GM12872 (cell line): Measurements from ENCODE around the gene PARP3.

ENCODE experiments used
- TF ChIP-seq, protein P1 (sequence below): IDR thresholded peaks from 3 replicates; pipeline ENCODE4 v1.5.1; 2011; ENCODE audit warnings: low read depth, mild to moderate bottlenecking, low read length, moderate library complexity; ENCODE audit not compliant: insufficient read depth

PARP3 gene

DNA sequence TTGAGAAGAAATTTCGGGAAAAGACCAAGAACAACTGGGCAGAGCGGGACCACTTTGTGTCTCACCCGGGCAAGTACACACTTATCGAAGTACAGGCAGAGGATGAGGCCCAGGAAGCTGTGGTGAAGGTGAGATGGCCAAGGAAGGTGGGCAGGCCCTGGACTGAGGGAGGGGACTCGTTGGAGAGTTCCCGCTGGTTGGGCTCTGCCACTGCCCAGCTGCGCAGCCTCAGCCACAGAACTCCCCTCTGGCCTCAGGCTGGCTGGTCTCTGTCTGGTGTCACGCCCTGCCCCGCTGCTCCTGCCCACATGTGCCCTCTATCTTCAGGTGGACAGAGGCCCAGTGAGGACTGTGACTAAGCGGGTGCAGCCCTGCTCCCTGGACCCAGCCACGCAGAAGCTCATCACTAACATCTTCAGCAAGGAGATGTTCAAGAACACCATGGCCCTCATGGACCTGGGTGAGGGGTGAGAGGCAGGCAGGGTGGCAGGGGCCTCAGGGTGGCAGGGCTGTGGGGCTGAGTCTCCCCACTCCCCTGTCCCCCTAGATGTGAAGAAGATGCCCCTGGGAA, 2.4 kb downstream of the PARP3 start:
- TF ChIP-seq, protein P1, sequence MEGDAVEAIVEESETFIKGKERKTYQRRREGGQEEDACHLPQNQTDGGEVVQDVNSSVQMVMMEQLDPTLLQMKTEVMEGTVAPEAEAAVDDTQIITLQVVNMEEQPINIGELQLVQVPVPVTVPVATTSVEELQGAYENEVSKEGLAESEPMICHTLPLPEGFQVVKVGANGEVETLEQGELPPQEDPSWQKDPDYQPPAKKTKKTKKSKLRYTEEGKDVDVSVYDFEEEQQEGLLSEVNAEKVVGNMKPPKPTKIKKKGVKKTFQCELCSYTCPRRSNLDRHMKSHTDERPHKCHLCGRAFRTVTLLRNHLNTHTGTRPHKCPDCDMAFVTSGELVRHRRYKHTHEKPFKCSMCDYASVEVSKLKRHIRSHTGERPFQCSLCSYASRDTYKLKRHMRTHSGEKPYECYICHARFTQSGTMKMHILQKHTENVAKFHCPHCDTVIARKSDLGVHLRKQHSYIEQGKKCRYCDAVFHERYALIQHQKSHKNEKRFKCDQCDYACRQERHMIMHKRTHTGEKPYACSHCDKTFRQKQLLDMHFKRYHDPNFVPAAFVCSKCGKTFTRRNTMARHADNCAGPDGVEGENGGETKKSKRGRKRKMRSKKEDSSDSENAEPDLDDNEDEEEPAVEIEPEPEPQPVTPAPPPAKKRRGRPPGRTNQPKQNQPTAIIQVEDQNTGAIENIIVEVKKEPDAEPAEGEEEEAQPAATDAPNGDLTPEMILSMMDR, result no peak

DNA sequence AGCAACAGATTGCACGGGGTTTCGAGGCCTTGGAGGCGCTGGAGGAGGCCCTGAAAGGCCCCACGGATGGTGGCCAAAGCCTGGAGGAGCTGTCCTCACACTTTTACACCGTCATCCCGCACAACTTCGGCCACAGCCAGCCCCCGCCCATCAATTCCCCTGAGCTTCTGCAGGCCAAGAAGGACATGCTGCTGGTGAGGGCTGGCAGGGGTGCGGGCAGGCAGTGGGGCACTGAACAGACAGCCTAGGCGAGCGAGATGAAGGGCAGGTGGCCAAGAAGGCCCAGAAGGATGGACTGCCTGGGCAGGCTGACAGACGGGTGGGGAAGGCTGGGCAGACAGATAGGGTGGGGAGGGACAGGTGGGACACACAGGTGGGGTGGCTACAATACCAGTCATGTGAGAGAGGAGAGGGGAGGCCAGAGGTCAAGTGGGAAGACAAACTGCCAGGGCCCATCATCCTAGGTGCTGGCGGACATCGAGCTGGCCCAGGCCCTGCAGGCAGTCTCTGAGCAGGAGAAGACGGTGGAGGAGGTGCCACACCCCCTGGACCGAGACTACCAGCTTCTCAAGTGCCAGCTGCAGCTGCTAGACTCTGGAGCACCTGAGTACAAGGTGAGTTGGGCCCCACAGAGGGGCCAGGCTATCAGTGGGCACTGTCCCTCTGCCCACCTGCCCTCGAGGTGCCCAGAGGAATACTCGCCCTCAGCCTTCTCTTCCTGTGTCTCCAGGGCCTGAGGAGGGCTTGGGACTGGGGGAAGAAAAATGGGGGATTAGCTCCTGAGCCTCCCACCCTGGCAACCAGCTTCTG, 3.1 kb downstream of the PARP3 start:
- TF ChIP-seq, protein P1, result no peak

DNA sequence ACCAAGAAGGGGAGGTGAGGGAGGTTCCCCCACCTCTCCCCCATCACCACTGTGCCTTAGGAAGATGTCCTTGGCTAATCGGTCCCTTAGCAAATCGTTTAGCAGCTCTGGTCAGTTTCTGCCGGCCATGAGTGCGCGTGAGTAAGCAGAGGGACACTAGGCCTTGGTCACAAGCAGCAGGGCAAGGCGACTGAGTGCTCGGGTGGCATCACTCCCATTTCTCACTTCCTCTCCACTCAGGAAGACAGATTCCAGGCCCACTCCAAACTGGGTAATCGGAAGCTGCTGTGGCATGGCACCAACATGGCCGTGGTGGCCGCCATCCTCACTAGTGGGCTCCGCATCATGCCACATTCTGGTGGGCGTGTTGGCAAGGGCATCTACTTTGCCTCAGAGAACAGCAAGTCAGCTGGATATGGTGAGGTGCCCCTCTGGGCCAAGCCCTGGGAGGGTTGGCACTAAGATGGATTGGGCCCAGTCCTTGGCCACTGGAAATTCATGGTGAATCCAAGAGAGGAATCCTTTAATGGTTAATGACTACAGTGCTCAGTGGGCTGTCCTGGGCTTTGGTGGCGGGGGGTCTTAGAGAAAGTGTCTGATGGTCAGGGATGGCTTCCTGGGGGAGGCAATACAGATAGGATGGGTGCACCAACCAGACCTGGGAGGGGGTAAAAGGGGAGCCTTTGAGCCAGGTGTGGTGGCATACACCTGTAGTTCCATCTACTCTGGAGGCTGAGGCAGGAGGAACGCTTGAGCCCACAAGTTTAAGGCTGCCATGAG, 4.0 kb downstream of the PARP3 start:
- TF ChIP-seq, protein P1, result no peak

DNA sequence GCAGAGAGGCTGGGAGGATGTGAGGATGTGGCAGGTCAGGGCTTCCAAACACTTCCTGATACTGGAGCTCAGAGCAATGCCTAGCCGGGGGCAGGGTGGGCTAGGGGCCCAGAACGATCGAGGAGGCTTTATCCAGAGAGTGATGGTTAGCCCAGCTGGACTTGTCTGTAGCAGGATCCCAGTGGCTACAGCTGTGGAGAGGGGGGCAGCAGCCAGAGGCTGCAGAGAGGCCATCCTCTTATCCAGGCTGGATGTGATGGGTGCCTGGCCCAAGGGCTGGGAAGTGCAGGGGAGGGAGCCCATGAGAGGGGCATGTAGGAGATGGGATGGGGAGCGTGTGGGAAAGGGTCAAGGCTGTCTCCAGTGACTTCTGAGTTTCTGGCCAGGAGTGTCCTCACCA, 4.6 kb downstream of the PARP3 start:
- TF ChIP-seq, protein P1, result no peak

DNA sequence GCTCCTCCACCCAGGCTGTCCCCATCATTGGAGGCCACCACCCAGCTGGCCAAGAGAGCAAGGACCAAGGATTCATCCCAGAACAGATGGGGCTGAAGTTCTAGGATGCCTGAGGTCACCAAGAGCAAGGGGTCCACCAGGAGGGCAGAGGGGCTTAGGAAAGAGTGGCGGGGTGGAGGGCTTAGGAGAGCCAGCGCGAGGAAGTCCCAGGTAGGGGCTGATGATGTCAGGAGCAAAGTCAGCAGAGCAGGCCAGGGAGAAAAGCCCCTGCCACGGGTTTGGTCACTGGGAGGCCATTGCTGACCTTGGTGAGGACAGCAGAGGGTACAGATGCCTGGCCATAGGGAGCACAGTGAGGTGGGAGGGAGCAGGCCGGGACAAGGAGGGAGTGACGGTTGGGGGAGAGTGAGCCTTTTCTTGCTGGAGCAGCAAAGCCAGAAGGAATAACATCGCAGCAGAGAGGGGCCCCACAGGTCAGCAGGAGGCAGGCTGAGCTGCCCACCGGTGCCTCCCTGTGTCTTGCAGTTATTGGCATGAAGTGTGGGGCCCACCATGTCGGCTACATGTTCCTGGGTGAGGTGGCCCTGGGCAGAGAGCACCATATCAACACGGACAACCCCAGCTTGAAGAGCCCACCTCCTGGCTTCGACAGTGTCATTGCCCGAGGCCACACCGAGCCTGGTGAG, 5.2 kb downstream of the PARP3 start:
- TF ChIP-seq, protein P1, result no peak

DNA sequence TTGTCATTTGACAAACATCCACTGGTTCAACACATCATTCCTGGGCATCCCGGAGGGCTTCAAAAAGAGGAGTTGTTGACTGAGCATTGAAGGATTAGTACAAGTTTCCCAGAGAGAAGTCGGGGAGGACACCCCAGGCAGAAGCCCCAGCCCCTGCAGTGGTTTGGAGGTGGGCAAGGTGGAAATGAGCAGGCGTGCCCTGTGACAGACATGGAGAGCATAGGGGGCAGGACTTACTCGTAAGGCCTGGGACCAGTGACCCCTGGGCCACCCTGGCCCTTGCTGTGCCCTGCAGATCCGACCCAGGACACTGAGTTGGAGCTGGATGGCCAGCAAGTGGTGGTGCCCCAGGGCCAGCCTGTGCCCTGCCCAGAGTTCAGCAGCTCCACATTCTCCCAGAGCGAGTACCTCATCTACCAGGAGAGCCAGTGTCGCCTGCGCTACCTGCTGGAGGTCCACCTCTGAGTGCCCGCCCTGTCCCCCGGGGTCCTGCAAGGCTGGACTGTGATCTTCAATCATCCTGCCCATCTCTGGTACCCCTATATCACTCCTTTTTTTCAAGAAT, 5.9 kb downstream of the PARP3 start:
- TF ChIP-seq, protein P1, result no peak
